Endothelial cell of umbilical vein (primary cell): ENCODE data around the gene KLC3. TPM values are rescaled to one million over a fixed set of nuclear protein-coding genes. Genes with fewer than 3 reads are reported as not detected.

Source experiments
- BruUV-seq: library from RNA; stranded (reverse); fragments of 400-500 nt; replicated peaks from 2 replicates; lab custom pipeline; 2021; lab: Mats Ljungman, UMichigan
- CTCF ChIA-PET: fragments of 300-600, 350-600 bp; sonication (Branson Sonifier 250); formaldehyde crosslinking; loops from one replicate; lab custom pipeline; 2021; ENCODE audit warnings: antibody characterized with exemption, inconsistent platforms; lab: Charles Lee
- POLR2A ChIA-PET: fragments of 300-600, 350-600 bp; sonication (Branson Sonifier 250); formaldehyde crosslinking; loops from one replicate; lab custom pipeline; 2021; ENCODE audit warnings: antibody characterized with exemption, inconsistent platforms; lab: Charles Lee
- DNase-seq: peaks from one replicate; pipeline ENCODE4 v3.0.0-alpha.2; 2011; ENCODE audit warnings: low read depth, low spot score
- FAIRE-seq: peaks from 2 replicates; lab custom pipeline; 2011; peaks lifted over from hg19 to GRCh38; lab: Jason Lieb, UNC
- H2AFZ ChIP-seq: 2 replicates; pipeline ENCODE4 v1.6.0; 2012; ENCODE audit warnings: low read depth, low read length, control low read depth, inconsistent platforms
- H3K27ac ChIP-seq: 2 replicates; pipeline ENCODE4 v1.5.1; 2011; ENCODE audit warnings: low read depth, mild to moderate bottlenecking, control low read depth, low read length, moderate library complexity; ENCODE audit not compliant: insufficient read depth
- H3K27me3 ChIP-seq, 2 experiments: 2 replicates each; pipeline versions ENCODE4 v1.6.0 to v1.6.1; 2011; ENCODE audit warnings: low read length in 2 of 2, mixed read lengths in 1 of 2; ENCODE audit not compliant: control insufficient read depth in 2 of 2, insufficient read depth in 2 of 2
- H3K36me3 ChIP-seq, 2 experiments: 2 replicates in 1 of 2; 3 replicates in 1 of 2; pipeline ENCODE4 v1.5.1; 2011; ENCODE audit warnings: low read length in 2 of 2, mild to moderate bottlenecking in 1 of 2, moderate library complexity in 1 of 2; ENCODE audit not compliant: control insufficient read depth in 2 of 2, insufficient read depth in 2 of 2; ENCODE audit errors: extremely low read depth in 1 of 2
- H3K4me1 ChIP-seq: 3 replicates; pipeline ENCODE4 v1.5.1; 2011; ENCODE audit warnings: mild to moderate bottlenecking, low read length; ENCODE audit not compliant: control insufficient read depth, insufficient read depth; ENCODE audit errors: extremely low read depth
- H3K4me2 ChIP-seq: 2 replicates; pipeline ENCODE4 v1.6.1; 2011; ENCODE audit warnings: low read length, control low read depth, mixed read lengths; ENCODE audit not compliant: insufficient read depth
- H3K4me3 ChIP-seq, 3 experiments: fragments of 200-600 bp in 1 of 3; sonication (generic), shearing (Covaris generic) in 1 of 3; replicated peaks in 1 of 3; 2 replicates each; pipeline ENCODE4 v1.5.1; 2011 to 2016; ENCODE audit warnings: control low read depth in 3 of 3, low read length in 3 of 3, mild to moderate bottlenecking in 2 of 3, inconsistent platforms in 1 of 3, low read depth in 1 of 3, moderate library complexity in 1 of 3; ENCODE audit not compliant: insufficient read depth in 1 of 3
- H3K79me2 ChIP-seq: 2 replicates; pipeline ENCODE4 v1.6.0; 2012; ENCODE audit warnings: low read length, inconsistent platforms; ENCODE audit not compliant: control insufficient read depth, insufficient read depth
- H3K9ac ChIP-seq: replicated peaks from 2 replicates; pipeline ENCODE3; 2011; ENCODE audit warnings: low read length, control low read depth; ENCODE audit not compliant: insufficient read depth; ENCODE audit errors: extremely low read depth
- H3K9me1 ChIP-seq: replicated peaks from 3 replicates; pipeline ENCODE4 v1.6.0; 2011; ENCODE audit warnings: mild to moderate bottlenecking, low read length; ENCODE audit not compliant: control insufficient read depth, insufficient read depth; ENCODE audit errors: extremely low read depth
- H3K9me3 ChIP-seq: replicated peaks from 2 replicates; pipeline ENCODE4 v1.5.1; 2012; ENCODE audit warnings: low read length, inconsistent platforms; ENCODE audit not compliant: control insufficient read depth, insufficient read depth
- H4K20me1 ChIP-seq: replicated peaks from 2 replicates; pipeline ENCODE3; 2011; ENCODE audit warnings: mild to moderate bottlenecking, low read length; ENCODE audit not compliant: control insufficient read depth, insufficient read depth; ENCODE audit errors: extremely low read depth
- CTCF ChIP-seq, 2 donors: IDR thresholded peaks; 1 replicate in 1 of 2; 2 replicates in 1 of 2; pipeline ENCODE4 v1.5.1; 2011; ENCODE audit warnings: low read length in 2 of 2, mild to moderate bottlenecking in 2 of 2, moderate library complexity in 2 of 2, control low read depth in 1 of 2, inconsistent platforms in 1 of 2, low read depth in 1 of 2; ENCODE audit not compliant: insufficient read depth in 1 of 2; ENCODE audit errors: extremely low read depth in 1 of 2
- EZH2 ChIP-seq: IDR thresholded peaks from 2 replicates; pipeline ENCODE4 v1.6.1; 2012; ENCODE audit warnings: borderline replicate concordance, low read depth, mild to moderate bottlenecking, moderate library complexity, low read length, inconsistent platforms; ENCODE audit not compliant: severe bottlenecking
- FOS ChIP-seq: IDR thresholded peaks from 2 replicates; pipeline ENCODE4 v1.6.1; 2011; ENCODE audit warnings: mild to moderate bottlenecking, low read length, moderate library complexity, borderline replicate concordance; ENCODE audit not compliant: insufficient read depth
- GATA2 ChIP-seq: IDR thresholded peaks from 2 replicates; pipeline ENCODE4 v1.7.0; 2011; ENCODE audit warnings: low read depth, mild to moderate bottlenecking, moderate library complexity, mixed read lengths, low read length; ENCODE audit not compliant: insufficient read length, insufficient read depth
- JUN ChIP-seq: IDR thresholded peaks from 2 replicates; pipeline ENCODE4 v1.6.1; 2011; ENCODE audit warnings: borderline replicate concordance, low read depth; ENCODE audit not compliant: insufficient read length, insufficient read depth
- MAX ChIP-seq: IDR thresholded peaks from 2 replicates; pipeline ENCODE4 v1.6.1; 2011; ENCODE audit not compliant: insufficient read depth, insufficient read length
- MYC ChIP-seq: IDR thresholded peaks from one replicate; pipeline ENCODE4 v1.6.1; 2011; ENCODE audit warnings: mild to moderate bottlenecking, low read depth, low read length
- POLR2A ChIP-seq: IDR thresholded peaks from 2 replicates; pipeline ENCODE4 v1.6.1; 2012; ENCODE audit warnings: low read depth, mild to moderate bottlenecking, control low read depth, low read length
- POLR2AphosphoS5 ChIP-seq: IDR thresholded peaks from 2 replicates; pipeline ENCODE4 v1.6.1; 2012; ENCODE audit warnings: low read depth, mild to moderate bottlenecking, control low read depth, low read length, moderate library complexity; ENCODE audit not compliant: insufficient read depth
- dilution Hi-C: fragments of 300-500 bp; cut with MboI; formaldehyde crosslinking; loops from one replicate; pipeline ENCODE4 v1.15.0; 2019; ENCODE audit warnings: low sequenced_read_pairs; ENCODE audit not compliant: extremely low pct_ligation_motif_present
- intact Hi-C: fragments of 100-400 bp; cut with micrococcal nuclease; formaldehyde crosslinking; loops from one replicate; pipeline ENCODE4 v1.10.0; 2022
- polyA plus RNA-seq, 4 experiments: library from polyadenylated mRNA; depleted of rRNA in 3 of 4; stranded (reverse) in 3 of 4; unstranded in 1 of 4; fragments of >200 nt; gene quantifications; 2 replicates each; pipeline versions ENCODE4 v1.2.1 to v1.2.3, GENCODE V29; 2011 to 2012; ENCODE audit warnings: missing spikeins in 1 of 4
- total RNA-seq: library from RNA; stranded (reverse); gene quantifications from 2 replicates; pipeline ENCODE4 v1.2.3, GENCODE V29; 2021

KLC3 gene
- total and polyA plus RNA-seq, 2 donors (not counting 3 experiments of a cell fraction or from before 2014, with no cell fraction given): not detected

DNA sequence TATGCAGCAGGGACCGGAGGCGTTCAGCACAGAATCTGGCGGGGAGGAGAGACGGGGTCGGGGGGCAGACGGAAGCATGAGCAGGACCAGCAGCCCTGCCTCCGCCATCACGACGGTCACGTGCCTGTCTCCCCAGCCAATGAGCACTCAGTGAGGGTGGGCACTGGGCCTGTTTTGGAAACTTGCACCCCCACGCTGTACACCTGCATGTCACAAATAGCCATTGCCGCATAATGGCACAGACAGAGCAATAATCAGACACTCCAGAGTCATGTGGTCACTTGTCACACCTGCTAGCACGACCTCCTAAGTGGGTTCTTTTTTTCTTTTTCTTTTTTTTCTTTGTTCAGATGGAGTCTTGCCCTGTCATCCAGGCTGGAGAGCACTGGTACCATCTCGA, 21.1 kb downstream of the KLC3 start:
- ChIA-PET CTCF (no interaction called here), POLR2A (no interaction called here)
- no peaks in the 10 kb centered on the region for H3K9me1 ChIP-seq
- FAIRE-seq (no peak), DNase-seq (no peak)
- H4K20me1 ChIP-seq: no peaks in the 10 kb centered on the region
- peaks cover 0 to 27% of the 10 kb centered on the region in 2 experiments for H3K36me3 ChIP-seq
- no peaks in the 10 kb centered on the region for H3K4me1 ChIP-seq
- no TSS peak for BruUV-seq
- dilution Hi-C loops: no loop called here
- TF ChIP-seq POLR2AphosphoS5 (no peak), FOS (no peak), MYC (no peak), CTCF (IDR thresholded peaks at IDR 0.05; ENCODE audit: extremely low read depth in 1 of 2, insufficient read depth in 1 of 2, low read depth in 1 of 2, low read length in 2 of 2) (no peak), EZH2 (no peak), MAX (no peak), JUN (no peak), POLR2A (no peak), GATA2 (no peak)
- intact Hi-C loops: no loop called here
- H3K27ac ChIP-seq: no peak overlapping the region
- no peaks in the 10 kb centered on the region for H3K79me2 ChIP-seq
- H3K9me3 ChIP-seq: no peaks in the 10 kb centered on the region
- H3K9ac ChIP-seq: no peak overlapping the region
- no peaks in the 10 kb centered on the region for H3K27me3 ChIP-seq
- no peak overlapping the region for H3K4me3 ChIP-seq
- H3K4me2 ChIP-seq: no peak overlapping the region
- no peak overlapping the region for H2AFZ ChIP-seq
